ENCODE data around the gene LENG8. TPM values are rescaled to one million over a fixed set of nuclear protein-coding genes. Genes with fewer than 3 reads are reported as not detected.

LENG8 gene
- total RNA-seq, 2 donors from 2014 or later: 182 to 290 TPM

GRCh38 chr19:54418930-54419800, 29.8 kb upstream of the LENG8 start:
- DNase-seq (no peak), ATAC-seq (no peak)
- peak overlapping the region; percentile 73 to 87 (median 80) for H3K27ac ChIP-seq
- no peaks in the 10 kb centered on the region for H3K36me3 ChIP-seq (replicated peaks in 1 of 2; ENCODE audit: insufficient read depth in 1 of 2, low read depth in 2 of 2)
- H3K9me3 ChIP-seq: no peaks in the 10 kb centered on the region
- H3K4me1 ChIP-seq: peaks cover 20% of the 10 kb centered on the region
- intact Hi-C loops (cut with DNase I): no loop called here
- H3K4me3 ChIP-seq: no peak overlapping the region
- WGBS, 2 donors: 62 to 81% methylated on average over 12 to 26 of the region's 26 CpGs
- no peak for TF ChIP-seq POLR2A (IDR thresholded peaks at IDR 0.05)
- peaks cover 0 to 14% of the 10 kb centered on the region in 2 donors for H3K27me3 ChIP-seq

DNA sequence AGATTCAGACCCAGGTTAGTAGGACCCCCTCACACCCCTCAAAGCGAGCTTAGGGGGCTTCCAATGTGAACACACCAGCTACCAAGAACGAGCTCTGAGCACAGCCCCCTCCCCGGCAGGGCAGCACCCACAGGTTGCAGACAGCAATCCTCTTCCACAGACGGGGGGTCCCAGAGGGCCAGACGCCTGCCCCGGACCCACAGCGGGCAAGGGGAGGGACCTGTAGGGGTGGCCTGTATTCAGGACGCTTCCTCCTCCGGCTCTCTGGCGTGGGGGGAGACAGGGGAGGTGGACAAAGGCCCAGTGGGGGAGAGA, 29.0 kb upstream of the LENG8 start:
- Histone ChIP-seq H3K4me3 (no peak overlapping the region), H3K27ac (peak overlapping the region; percentile 73 to 87 (median 80)), H3K36me3 (replicated peaks in 1 of 2; ENCODE audit: insufficient read depth in 1 of 2, low read depth in 2 of 2) (no peaks in the 10 kb centered on the region), H3K9me3 (no peaks in the 10 kb centered on the region), H3K27me3 (peaks cover 0 to 14% of the 10 kb centered on the region in 2 donors), H3K4me1 (peaks cover 20% of the 10 kb centered on the region)
- 13 to 24% methylated on average over 5 to 10 of the region's 10 CpGs for WGBS, 2 donors
- DNase-seq (no peak), ATAC-seq (no peak)
- TF ChIP-seq POLR2A (IDR thresholded peaks at IDR 0.05): no peak
- TF ChIP-seq, protein P1, sequence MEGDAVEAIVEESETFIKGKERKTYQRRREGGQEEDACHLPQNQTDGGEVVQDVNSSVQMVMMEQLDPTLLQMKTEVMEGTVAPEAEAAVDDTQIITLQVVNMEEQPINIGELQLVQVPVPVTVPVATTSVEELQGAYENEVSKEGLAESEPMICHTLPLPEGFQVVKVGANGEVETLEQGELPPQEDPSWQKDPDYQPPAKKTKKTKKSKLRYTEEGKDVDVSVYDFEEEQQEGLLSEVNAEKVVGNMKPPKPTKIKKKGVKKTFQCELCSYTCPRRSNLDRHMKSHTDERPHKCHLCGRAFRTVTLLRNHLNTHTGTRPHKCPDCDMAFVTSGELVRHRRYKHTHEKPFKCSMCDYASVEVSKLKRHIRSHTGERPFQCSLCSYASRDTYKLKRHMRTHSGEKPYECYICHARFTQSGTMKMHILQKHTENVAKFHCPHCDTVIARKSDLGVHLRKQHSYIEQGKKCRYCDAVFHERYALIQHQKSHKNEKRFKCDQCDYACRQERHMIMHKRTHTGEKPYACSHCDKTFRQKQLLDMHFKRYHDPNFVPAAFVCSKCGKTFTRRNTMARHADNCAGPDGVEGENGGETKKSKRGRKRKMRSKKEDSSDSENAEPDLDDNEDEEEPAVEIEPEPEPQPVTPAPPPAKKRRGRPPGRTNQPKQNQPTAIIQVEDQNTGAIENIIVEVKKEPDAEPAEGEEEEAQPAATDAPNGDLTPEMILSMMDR (IDR thresholded peaks at IDR 0.05): no peak
- intact Hi-C loops (cut with DNase I): no loop called here

DNA sequence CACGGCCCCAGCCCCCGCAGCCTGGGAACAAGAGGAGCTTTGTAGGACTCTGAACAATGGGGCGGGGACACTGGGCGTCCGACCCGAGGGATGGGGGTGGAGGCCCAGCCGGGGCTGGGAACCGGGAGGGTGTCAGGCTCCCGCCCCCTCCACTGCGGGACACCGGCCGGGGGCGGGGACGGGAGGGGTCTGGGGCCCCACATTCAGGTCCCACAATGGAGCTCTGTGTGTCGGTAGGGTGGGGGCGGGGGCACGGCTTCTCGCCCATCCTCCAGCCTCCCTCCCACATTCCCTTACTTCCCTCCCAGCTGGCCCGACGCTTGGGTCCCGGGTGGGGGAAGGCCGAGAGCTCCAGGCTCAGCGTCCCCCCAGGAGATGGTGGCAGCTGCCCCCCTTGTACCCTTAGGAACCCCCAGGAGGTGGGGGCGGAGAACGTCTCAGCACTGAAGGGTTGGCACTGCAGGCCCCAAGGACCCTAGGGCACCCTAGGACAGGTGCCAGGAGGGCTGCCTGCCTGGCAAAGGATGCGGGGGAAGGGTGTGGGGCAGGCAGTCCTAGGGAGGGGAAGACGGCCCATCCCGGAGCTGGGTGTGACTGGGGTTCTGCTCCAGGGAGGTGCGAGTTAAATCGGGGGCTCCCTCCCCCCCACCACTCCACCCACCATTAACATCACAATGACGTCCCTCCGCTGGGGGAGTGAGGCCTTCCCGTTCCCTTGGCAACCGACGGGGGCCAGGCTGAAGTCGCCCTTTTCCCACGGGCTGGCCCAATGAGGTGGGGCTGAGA, 28.4 kb upstream of the LENG8 start:
- intact Hi-C loops (cut with DNase I): no loop called here
- peaks cover 0 to 14% of the 10 kb centered on the region in 2 donors for H3K27me3 ChIP-seq
- H3K4me3 ChIP-seq: no peak overlapping the region
- DNase-seq (peak; percentile 71 to 86 (median 80)), ATAC-seq (peak; percentile 84)
- H3K36me3 ChIP-seq (replicated peaks in 1 of 2; ENCODE audit: insufficient read depth in 1 of 2, low read depth in 2 of 2): no peaks in the 10 kb centered on the region
- 4 to 9% methylated on average over 20 to 36 of the region's 37 CpGs for WGBS, 2 donors
- peaks cover 20% of the 10 kb centered on the region for H3K4me1 ChIP-seq
- peak overlapping the region; percentile 73 to 87 (median 80) for H3K27ac ChIP-seq
- TF ChIP-seq, protein P1 (IDR thresholded peaks at IDR 0.05): no peak
- peak; percentile 21 to 81 (median 76) for TF ChIP-seq POLR2A (IDR thresholded peaks at IDR 0.05)
- H3K9me3 ChIP-seq: no peaks in the 10 kb centered on the region

DNA sequence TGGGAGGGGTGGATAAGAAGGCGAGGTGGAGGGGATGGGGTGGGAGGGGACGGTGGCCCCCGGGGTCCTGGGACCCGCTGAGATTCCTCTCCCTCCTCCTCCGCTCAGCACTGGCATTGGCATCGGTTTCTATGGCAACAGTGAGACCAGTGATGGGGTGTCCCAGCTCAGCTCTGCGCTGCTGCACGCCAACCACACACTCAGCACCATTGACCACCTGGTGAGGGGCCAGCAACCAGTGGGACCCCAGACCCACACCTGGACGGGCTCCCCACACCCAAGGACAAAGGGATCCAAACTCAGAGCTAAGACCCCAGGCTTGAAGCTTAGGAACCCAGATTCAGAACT, 27.9 kb upstream of the LENG8 start:
- WGBS, 2 donors: 30 to 46% methylated on average over 6 to 9 of the region's 9 CpGs
- peak in 1 of 4 donors; percentile 17 for DNase-seq
- TF ChIP-seq POLR2A (IDR thresholded peaks at IDR 0.05): no peak
- TF ChIP-seq, protein P1 (IDR thresholded peaks at IDR 0.05): no peak
- ATAC-seq: no peak
- Histone ChIP-seq H3K4me1 (peaks cover 20% of the 10 kb centered on the region), H3K27ac (peak overlapping the region; percentile 71 to 87 (median 78)), H3K27me3 (peaks cover 0 to 10% of the 10 kb centered on the region in 2 donors), H3K4me3 (no peak overlapping the region), H3K9me3 (no peaks in the 10 kb centered on the region), H3K36me3 (replicated peaks in 1 of 2; ENCODE audit: insufficient read depth in 1 of 2, low read depth in 2 of 2) (no peaks in the 10 kb centered on the region)
- intact Hi-C loops (cut with DNase I): no loop called here

DNA sequence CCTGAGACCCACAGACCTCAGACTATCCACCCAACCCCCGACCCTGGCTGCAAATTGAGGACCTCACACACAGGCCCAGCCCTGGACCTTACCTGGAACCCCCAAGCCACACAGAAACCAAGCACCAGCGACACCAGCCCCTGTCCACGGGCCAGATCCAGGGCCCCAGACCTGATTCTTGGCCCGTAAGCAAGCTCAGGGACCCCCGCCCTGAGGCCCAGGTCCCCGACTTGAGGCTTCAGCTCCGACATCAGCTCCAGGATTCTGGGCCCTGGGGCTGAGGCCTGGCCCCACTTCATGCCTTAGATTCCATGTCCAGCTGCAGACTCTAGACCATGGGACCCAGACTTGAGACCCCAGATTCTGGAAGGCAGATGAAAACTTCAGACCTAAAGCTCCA, 27.5 kb upstream of the LENG8 start:
- peak overlapping the region in 3 of 4 donors; percentile 73 to 87 (median 82) for H3K27ac ChIP-seq
- H3K27me3 ChIP-seq: peaks cover 0 to 10% of the 10 kb centered on the region in 2 donors
- WGBS, 2 donors: 83% methylated on average over 7 of the region's 7 CpGs; no CpG with 5 or more reads in 1 of the 2 donors
- H3K9me3 ChIP-seq: no peaks in the 10 kb centered on the region
- no peaks in the 10 kb centered on the region for H3K36me3 ChIP-seq (replicated peaks in 1 of 2; ENCODE audit: insufficient read depth in 1 of 2, low read depth in 2 of 2)
- no peak for TF ChIP-seq POLR2A (IDR thresholded peaks at IDR 0.05)
- TF ChIP-seq, protein P1 (IDR thresholded peaks at IDR 0.05): no peak
- ATAC-seq: no peak
- no peak for DNase-seq
- no peak overlapping the region for H3K4me3 ChIP-seq
- intact Hi-C loops (cut with DNase I): no loop called here
- peaks cover 20% of the 10 kb centered on the region for H3K4me1 ChIP-seq
